Breast epithelium (tissue), 4 donors: ENCODE data around the gene KIF6. TPM values are rescaled to one million over a fixed set of nuclear protein-coding genes. Genes with fewer than 3 reads are reported as not detected.

ENCODE experiments used
- DNase-seq, 2 donors: peaks; one replicate each; pipeline ENCODE4 v3.0.0-alpha.2; 2019; ENCODE audit warnings: low spot score in 2 of 2
- H3K27ac ChIP-seq, 2 donors: fragments of 200-600 bp; sonication (generic) in 1 of 2; one replicate each; pipeline ENCODE4 v1.5.1; 2016 to 2019; ENCODE audit warnings: mild to moderate bottlenecking in 1 of 2
- H3K27me3 ChIP-seq, 2 donors: fragments of 200-600 bp; sonication (generic) in 1 of 2; one replicate each; pipeline versions ENCODE4 v1.5.1 to v1.6.0; 2017 to 2019; ENCODE audit warnings: control low read depth in 1 of 2, mild to moderate bottlenecking in 1 of 2
- H3K36me3 ChIP-seq: fragments of 200-600 bp; one replicate; pipeline ENCODE4 v1.5.1; 2019
- H3K4me1 ChIP-seq, 2 donors: fragments of 200-600 bp; sonication (generic); one replicate each; pipeline ENCODE4 v1.5.1; 2016 to 2019; ENCODE audit warnings: control low read depth in 1 of 2
- H3K4me3 ChIP-seq, 3 donors: fragments of 200-600 bp; sonication (generic); 1 replicate in 2 of 3; 2 replicates in 1 of 3; pipeline ENCODE4 v1.5.1; 2016 to 2019; ENCODE audit warnings: mild to moderate bottlenecking in 3 of 3, moderate library complexity in 2 of 3
- H3K9me3 ChIP-seq, 2 donors: fragments of 200-600 bp; sonication (generic) in 1 of 2; one replicate each; pipeline ENCODE4 v1.5.1; 2016 to 2019; ENCODE audit warnings: control low read depth in 1 of 2
- POLR2A ChIP-seq: fragments of 450-650 bp; IDR thresholded peaks from one replicate; pipeline ENCODE4 v1.6.1; 2016; ENCODE audit warnings: antibody characterized with exemption, mild to moderate bottlenecking, moderate library complexity
- POLR2AphosphoS5 ChIP-seq, 3 donors: sonication (generic); formaldehyde crosslinking; IDR thresholded peaks; one replicate each; pipeline ENCODE4 v1.6.1; 2017; ENCODE audit warnings: antibody characterized with exemption in 3 of 3
- intact Hi-C: fragments of 100-400 bp; cut with DNase I; formaldehyde crosslinking; loops from one replicate; pipeline ENCODE4 v1.15.1; 2023; ENCODE audit warnings: low total_unique reads
- total RNA-seq, 3 donors: library from RNA; depleted of rRNA; stranded (reverse); fragments of >200 nt; gene quantifications; one replicate each; pipeline ENCODE4 v1.1.0, GENCODE V29; 2016
- TF ChIP-seq, protein P1 (sequence below), 3 donors: fragments of 450-650 bp; IDR thresholded peaks; one replicate each; pipeline ENCODE4 v1.5.1; 2016 to 2017; ENCODE audit warnings: antibody characterized with exemption in 3 of 3, mild to moderate bottlenecking in 3 of 3, moderate library complexity in 3 of 3

Gene KIF6
- total RNA-seq, 3 donors from 2014 or later, result under 0.01 to 0.80 (median 0.15) TPM

DNA sequence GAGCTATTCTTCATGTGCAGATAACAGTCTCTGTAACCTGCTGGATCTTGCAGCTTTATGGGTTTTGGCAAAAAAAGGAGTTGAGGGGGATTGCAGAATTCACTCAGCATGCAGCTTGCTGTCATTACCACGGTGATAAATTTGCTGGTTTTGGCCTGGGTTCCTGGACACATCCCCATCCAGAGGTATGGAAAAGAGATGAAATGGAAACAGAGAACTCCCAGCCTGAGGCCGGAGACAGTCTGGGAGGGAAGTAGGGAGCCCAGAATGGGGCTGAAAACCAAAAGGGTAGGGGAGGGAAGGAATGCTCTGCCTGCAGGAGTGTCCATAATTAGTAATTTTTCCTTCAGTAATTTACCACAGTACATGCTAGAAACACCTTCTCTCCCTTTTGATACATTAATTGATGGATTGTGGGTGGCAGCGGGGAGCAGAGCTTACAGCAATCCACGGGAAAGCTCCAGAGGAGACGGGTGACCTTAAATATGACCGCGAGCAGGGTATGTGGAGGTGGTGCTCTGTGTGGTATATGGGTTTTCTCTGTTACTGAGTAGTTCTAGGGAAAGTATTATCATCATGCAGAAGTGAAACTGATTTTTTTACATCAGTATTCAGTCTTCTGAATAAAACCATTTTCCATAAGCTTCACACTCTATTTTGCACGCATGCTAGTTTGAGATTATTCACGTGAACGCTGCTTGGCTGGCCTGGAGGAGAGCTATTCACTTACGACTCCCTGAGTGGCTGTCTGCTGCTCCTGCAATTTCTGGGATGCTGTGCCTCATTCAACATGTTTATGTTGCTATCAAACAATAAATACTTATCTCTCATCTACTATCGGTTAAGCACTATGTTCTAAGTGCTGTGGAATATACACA lies 336.4 kb downstream of the KIF6 start:
- intact Hi-C loops, result no loop called here
- no peak for DNase-seq
- no peak overlapping the region for H3K27ac ChIP-seq

DNA sequence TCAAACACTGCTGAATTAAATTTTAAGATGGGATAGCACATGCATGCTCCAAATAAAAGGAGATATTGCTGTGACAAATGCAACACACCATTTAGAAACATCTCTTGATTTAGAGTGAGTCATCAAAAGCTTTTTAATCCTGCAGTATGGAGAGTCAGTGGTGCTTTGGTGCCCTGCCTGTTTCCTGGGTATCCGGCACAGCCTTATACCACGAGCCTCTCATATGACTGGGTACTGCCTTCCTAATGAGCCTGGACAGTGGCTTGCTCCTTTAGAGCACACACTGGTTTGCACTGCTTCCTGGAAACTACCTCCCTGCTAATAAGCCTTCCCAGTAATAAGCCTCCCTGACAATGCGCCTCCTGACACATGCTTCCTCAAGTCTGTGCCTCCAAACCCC lies 337.4 kb downstream of the KIF6 start:
- H3K27me3 ChIP-seq, result no peaks in the 10 kb centered on the region
- H3K36me3 ChIP-seq, result no peaks in the 10 kb centered on the region
- no peak overlapping the region for H3K4me3 ChIP-seq
- intact Hi-C loops, result no loop called here
- DNase-seq, result no peak
- H3K9me3 ChIP-seq, result no peaks in the 10 kb centered on the region
- H3K4me1 ChIP-seq, result no peaks in the 10 kb centered on the region
- no peak overlapping the region for H3K27ac ChIP-seq
- no peak for TF ChIP-seq POLR2AphosphoS5 (IDR thresholded peaks at IDR 0.05)
- TF ChIP-seq, protein P1, sequence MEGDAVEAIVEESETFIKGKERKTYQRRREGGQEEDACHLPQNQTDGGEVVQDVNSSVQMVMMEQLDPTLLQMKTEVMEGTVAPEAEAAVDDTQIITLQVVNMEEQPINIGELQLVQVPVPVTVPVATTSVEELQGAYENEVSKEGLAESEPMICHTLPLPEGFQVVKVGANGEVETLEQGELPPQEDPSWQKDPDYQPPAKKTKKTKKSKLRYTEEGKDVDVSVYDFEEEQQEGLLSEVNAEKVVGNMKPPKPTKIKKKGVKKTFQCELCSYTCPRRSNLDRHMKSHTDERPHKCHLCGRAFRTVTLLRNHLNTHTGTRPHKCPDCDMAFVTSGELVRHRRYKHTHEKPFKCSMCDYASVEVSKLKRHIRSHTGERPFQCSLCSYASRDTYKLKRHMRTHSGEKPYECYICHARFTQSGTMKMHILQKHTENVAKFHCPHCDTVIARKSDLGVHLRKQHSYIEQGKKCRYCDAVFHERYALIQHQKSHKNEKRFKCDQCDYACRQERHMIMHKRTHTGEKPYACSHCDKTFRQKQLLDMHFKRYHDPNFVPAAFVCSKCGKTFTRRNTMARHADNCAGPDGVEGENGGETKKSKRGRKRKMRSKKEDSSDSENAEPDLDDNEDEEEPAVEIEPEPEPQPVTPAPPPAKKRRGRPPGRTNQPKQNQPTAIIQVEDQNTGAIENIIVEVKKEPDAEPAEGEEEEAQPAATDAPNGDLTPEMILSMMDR (IDR thresholded peaks at IDR 0.05), result no peak
- TF ChIP-seq POLR2A, result no peak

More for the DNA sequence above, 336.4 kb downstream of the KIF6 start:
- Histone ChIP-seq H3K27me3 (no peaks in the 10 kb centered on the region), H3K9me3 (no peaks in the 10 kb centered on the region), H3K4me3 (no peak overlapping the region), H3K36me3 (no peaks in the 10 kb centered on the region), H3K4me1 (no peaks in the 10 kb centered on the region)
- no peak for TF ChIP-seq POLR2A
- TF ChIP-seq, protein P1 (IDR thresholded peaks at IDR 0.05), result no peak
- TF ChIP-seq POLR2AphosphoS5 (IDR thresholded peaks at IDR 0.05), result no peak

DNA sequence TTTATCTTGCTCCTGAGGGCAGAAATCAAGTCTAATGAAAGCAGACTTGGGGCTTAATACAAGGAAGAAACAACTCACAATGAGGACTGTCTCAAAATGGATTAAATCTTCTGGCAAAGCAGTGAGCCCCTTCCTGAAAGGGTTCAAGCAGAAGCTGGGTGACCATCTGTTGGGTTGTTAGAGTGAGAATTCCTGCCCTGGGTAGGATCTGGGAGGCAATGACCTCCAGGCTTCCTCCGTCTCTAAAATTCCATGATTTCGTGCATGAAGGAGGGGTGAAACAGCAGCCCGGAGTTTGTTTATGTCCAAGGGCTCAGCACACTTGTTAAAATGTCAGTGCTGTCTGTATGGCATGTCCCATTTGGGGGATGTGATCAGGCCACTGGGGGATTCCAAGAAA lies 338.7 kb downstream of the KIF6 start:
- Histone ChIP-seq H3K27me3 (no peaks in the 10 kb centered on the region), H3K4me1 (no peaks in the 10 kb centered on the region), H3K9me3 (no peaks in the 10 kb centered on the region), H3K4me3 (no peak overlapping the region), H3K36me3 (no peaks in the 10 kb centered on the region), H3K27ac (no peak overlapping the region)
- TF ChIP-seq POLR2A (no peak), POLR2AphosphoS5 (IDR thresholded peaks at IDR 0.05) (no peak)
- TF ChIP-seq, protein P1 (IDR thresholded peaks at IDR 0.05), result no peak
- no peak for DNase-seq
- intact Hi-C loops, result no loop called here

DNA sequence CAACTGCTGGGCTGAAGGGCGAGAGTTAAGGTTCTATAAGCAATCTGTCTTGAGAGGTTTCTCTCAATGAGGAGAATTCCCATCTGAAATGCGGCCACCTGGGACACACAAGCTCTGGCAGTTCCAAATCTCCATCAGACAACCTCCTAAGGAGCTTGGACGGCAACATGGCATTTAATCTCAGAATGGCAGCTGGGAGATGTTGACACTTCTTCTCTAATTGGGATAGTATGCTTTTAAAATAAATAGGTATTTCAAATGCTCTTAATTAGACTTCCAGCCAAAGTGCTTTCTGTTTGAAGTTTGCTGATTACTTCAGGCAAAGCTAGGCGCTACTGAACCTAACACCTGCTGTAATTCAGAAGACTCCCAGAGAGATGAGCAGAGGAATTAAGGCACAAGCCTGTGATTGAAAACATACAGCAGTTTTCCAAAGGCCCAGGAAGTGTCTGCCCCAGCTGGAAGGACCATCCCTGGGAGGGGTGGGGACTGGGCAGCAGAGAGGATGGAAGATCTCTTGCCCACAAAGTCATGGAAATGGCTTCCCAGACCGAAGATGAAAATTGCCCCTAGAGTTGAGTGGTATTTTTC lies 343.6 kb downstream of the KIF6 start:
- H3K27me3 ChIP-seq, result no peaks in the 10 kb centered on the region
- no peaks in the 10 kb centered on the region for H3K9me3 ChIP-seq
- H3K4me3 ChIP-seq, result no peak overlapping the region
- no peak overlapping the region for H3K27ac ChIP-seq
- no peaks in the 10 kb centered on the region for H3K4me1 ChIP-seq
- no peaks in the 10 kb centered on the region for H3K36me3 ChIP-seq
- TF ChIP-seq POLR2AphosphoS5 (IDR thresholded peaks at IDR 0.05) (no peak), POLR2A (no peak)
- TF ChIP-seq, protein P1 (IDR thresholded peaks at IDR 0.05), result no peak
- intact Hi-C loops, result no loop called here
- no peak for DNase-seq

DNA sequence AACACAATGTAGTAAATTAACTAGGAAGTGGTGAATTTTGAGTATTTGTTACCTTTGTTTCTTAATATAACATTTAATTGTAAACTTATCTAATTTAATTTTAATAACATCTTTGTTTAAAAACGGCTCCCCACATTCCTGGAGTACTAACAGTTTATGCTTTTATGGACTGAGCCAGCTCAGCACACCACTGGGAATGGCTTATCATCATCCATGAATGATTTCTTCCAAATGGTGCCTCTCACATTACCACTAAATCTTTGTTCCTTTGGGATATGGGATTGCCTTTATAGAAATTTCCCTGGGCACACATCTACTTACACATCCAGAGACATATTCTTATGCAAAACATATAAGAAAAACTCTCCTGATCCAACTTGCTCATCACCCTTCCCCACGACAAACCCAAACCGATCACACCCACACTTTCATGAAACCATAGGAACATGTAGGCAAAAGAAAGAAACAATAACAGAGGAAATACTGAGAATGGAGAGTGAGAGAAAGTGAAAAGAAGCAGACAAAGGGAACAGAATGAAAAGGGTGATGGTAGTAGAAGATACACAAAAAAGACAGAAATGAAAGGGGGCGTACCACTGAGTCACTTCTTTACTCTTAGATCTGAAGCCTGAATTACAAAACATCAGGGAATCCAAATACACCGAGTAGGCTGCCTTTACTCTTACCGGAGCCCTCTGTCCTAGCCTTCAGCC lies 344.2 kb downstream of the KIF6 start:
- H3K4me3 ChIP-seq, result no peak overlapping the region
- no peak for DNase-seq
- no peaks in the 10 kb centered on the region for H3K27me3 ChIP-seq
- no peaks in the 10 kb centered on the region for H3K4me1 ChIP-seq
- intact Hi-C loops, result no loop called here
- no peak overlapping the region for H3K27ac ChIP-seq
- TF ChIP-seq POLR2A, result no peak
- no peak for TF ChIP-seq POLR2AphosphoS5 (IDR thresholded peaks at IDR 0.05)
- TF ChIP-seq, protein P1 (IDR thresholded peaks at IDR 0.05), result no peak
- no peaks in the 10 kb centered on the region for H3K9me3 ChIP-seq
- no peaks in the 10 kb centered on the region for H3K36me3 ChIP-seq
